Activated CD4-positive, alpha-beta T cell treated with anti-CD3 and anti-CD28 coated beads, Interleukin-2, amount 10 ng/mL, durations not matched to agents 24 days and 14 days (primary cell): Measurements from ENCODE around the gene DAP. TPM values are rescaled to one million over a fixed set of nuclear protein-coding genes. Genes with fewer than 3 reads are reported as not detected.
"Not testable (repeated sequence)": the region's sequence is repeated elsewhere in the genome, so short reads cannot be mapped to it uniquely, and the experiment has no call there.

Experiments used
- DNase-seq: peaks from one replicate; pipeline ENCODE4 v3.0.0; 2022
- H3K27ac Mint-ChIP-seq: one replicate; pipeline ENCODE4 v1.8.0; 2022; ENCODE audit warnings: mild to moderate bottlenecking, mixed read lengths
- H3K27me3 Mint-ChIP-seq: one replicate; pipeline ENCODE4 v1.8.0; 2022; ENCODE audit warnings: mixed read lengths
- H3K36me3 Mint-ChIP-seq: one replicate; pipeline ENCODE4 v1.8.0; 2022; ENCODE audit warnings: low read depth, mild to moderate bottlenecking, mixed read lengths
- H3K4me1 Mint-ChIP-seq: one replicate; pipeline ENCODE4 v1.8.0; 2021; ENCODE audit warnings: mixed read lengths
- H3K4me3 Mint-ChIP-seq: one replicate; pipeline ENCODE4 v1.8.0; 2022; ENCODE audit warnings: mild to moderate bottlenecking, moderate library complexity, mixed read lengths
- H3K9me3 Mint-ChIP-seq: one replicate; pipeline ENCODE4 v1.8.0; 2021; ENCODE audit warnings: mixed read lengths
- intact Hi-C: fragments of 100-400 bp; cut with micrococcal nuclease; formaldehyde crosslinking; loops from one replicate; pipeline ENCODE4 v1.15.1; 2023
- total RNA-seq: library from RNA; stranded (reverse); gene quantifications from 2 replicates; pipeline ENCODE4 v1.2.3, GENCODE V29; 2022

Gene DAP
- total RNA-seq, 1 donor from 2014 or later: 54.5 TPM

DNA sequence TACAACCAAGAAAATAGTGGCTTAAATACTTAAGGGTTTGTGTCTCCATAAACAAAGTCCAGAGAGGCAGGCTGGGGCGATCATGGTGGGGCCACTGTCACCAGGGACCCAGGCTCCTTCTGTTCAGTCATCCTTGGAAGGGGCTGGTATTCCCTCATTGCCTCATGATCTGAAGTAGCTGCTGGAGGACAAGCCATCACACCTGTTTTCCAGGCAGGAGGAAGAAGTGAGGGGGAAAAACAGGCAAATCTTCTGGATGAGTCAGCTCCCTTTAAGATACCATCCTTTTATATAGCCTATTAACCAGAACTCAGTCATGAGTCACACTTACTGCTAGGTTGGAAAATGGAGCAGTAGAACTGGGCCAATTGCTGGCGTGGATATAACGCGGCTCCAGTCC lies 92.3 kb downstream of the DAP start:
- intact Hi-C loops: no loop called here
- Mint-ChIP-seq H3K9me3 (no peaks in the 10 kb centered on the region), H3K4me3 (no peak overlapping the region), H3K4me1 (no peaks in the 10 kb centered on the region), H3K27ac (no peak overlapping the region), H3K27me3 (no peaks in the 10 kb centered on the region), H3K36me3 (no peaks in the 10 kb centered on the region)
- no peak for DNase-seq

DNA sequence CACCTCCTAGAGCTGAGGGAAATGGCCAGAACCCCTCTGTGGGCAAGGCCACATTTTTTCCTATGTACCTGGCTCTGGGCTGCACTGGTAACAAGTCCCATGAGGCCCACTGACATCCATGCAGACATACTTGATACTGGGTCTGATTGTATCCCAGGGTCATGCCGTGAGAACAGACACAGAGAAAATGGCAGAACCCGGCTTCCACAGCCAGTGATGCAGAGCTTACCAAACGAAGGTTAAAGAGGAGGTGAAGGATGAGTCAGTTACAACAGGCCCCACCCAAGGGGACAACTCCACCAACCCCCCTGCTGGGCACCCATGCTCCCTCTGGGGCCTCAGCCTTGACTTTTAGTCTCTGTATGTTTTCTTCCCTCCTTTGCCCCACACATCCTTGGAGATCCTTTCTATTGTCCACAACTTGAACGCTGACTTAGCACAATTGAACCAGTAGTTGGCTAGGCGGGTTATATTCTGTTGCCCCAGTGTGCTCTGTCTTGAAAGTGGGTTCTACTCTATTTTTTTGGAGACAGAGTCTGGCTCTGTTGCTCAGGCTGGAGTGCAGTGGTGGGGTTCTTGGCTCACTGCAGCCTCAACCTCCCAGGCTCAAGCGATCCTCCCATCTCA lies 93.5 kb downstream of the DAP start:
- Mint-ChIP-seq H3K27ac (no peak overlapping the region), H3K9me3 (no peaks in the 10 kb centered on the region), H3K4me1 (no peaks in the 10 kb centered on the region), H3K4me3 (no peak overlapping the region), H3K36me3 (no peaks in the 10 kb centered on the region), H3K27me3 (no peaks in the 10 kb centered on the region)
- no peak for DNase-seq
- intact Hi-C loops: no loop called here

DNA sequence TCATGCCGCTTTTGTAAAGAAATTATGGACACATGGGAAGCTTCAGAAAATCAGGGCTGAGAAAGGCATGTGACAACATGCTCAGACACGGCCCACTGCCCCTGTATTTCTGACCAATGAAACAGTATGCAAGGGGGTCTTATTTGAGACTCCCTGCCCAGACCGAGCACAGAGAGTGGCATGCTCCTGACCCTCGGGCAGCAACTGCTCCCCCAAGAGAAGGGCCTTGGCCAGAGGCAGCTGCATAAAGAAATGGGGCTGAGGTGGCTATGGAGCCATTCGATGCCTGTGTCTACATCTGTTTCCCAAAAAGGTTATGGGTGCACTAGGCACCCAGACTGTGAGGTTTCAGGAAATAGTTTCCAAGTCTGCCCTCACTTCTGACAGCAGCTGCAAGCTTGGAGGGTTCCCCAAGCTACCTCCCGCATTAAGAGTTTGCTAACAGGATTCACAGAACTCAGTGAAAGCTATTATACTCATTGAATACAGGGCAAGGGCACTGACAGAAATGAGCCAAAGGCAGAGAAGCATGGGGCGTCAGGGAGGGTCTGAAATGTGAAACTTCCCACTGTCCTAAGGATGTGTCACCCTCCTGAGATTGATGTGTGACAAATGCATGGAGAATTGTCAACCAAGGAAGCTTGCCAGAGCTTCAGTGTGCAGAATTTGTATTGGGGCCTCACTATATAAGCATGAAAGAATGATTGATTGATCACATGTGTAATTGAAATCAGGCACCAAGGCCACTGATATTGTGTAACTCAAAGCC lies 94.3 kb downstream of the DAP start:
- Mint-ChIP-seq H3K36me3 (no peaks in the 10 kb centered on the region), H3K27ac (no peak overlapping the region), H3K4me3 (no peak overlapping the region), H3K9me3 (no peaks in the 10 kb centered on the region), H3K27me3 (no peaks in the 10 kb centered on the region), H3K4me1 (no peaks in the 10 kb centered on the region)
- no peak for DNase-seq
- intact Hi-C loops: no loop called here

GRCh38 chr5:10665799-10666198 lies 95.2 kb downstream of the DAP start:
- intact Hi-C loops: no loop called here
- Mint-ChIP-seq H3K4me1 (no peaks in the 10 kb centered on the region), H3K36me3 (no peaks in the 10 kb centered on the region), H3K27me3 (no peaks in the 10 kb centered on the region), H3K27ac (no peak overlapping the region), H3K4me3 (no peak overlapping the region), H3K9me3 (no peaks in the 10 kb centered on the region)
- DNase-seq: no peak

- DNase-seq, intact Hi-C loops, H3K36me3 Mint-ChIP-seq, H3K4me1 Mint-ChIP-seq, H3K9me3 Mint-ChIP-seq, H3K27me3 Mint-ChIP-seq, H3K4me3 Mint-ChIP-seq, H3K27ac Mint-ChIP-seq: not testable (repeated sequence)
Observed at GRCh38 chr5:10664180-10664769, 96.8 kb downstream of the DAP start.

GRCh38 chr5:10663489-10664179 lies 97.4 kb downstream of the DAP start:
- intact Hi-C loops: no loop called here
- H3K36me3 Mint-ChIP-seq: no peaks in the 10 kb centered on the region
- no peak overlapping the region for H3K4me3 Mint-ChIP-seq
- H3K27me3 Mint-ChIP-seq: no peaks in the 10 kb centered on the region
- H3K9me3 Mint-ChIP-seq: no peaks in the 10 kb centered on the region
- DNase-seq: no peak
- no peak overlapping the region for H3K27ac Mint-ChIP-seq
- no peaks in the 10 kb centered on the region for H3K4me1 Mint-ChIP-seq

DNA sequence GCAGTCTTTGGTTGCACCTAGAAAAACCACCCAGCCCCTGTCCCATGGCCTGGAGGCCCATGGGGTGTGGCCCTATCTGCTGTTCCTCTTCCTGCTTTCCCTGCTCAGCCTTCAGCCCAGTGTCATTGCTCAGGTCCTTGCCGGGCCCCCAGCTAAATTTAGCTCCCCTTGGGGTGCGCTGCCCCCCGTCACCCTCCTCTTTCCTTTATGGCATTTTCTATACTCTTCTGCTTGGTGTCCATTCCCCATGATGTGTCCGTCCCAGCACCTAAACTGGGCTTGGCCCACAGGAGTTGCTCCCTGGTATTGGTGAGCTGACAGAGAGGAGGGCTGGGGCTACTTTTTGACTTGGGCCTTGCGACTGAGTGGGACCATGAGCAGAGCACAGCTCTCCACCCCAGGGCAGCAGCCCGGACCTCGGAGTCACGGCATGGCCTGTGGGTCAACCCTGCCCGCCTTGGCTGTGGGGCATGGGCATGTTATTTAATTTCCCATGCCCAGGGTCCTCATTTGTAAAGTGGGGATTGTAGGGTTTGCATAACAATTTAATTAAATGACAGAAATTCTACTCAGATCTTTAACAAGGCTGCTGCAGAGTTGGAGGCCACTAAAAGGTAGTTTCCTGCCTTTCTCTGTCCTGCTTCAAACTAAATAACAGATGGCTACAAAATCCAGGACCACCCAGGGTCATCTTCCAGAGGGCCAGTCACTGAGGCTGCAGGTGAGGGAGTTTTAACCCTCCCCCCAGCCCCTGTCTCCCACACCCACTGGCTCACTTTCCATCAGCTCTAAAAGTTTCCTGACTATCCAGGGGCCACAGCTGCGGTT lies 98.2 kb downstream of the DAP start:
- H3K27me3 Mint-ChIP-seq: no peaks in the 10 kb centered on the region
- H3K4me1 Mint-ChIP-seq: no peaks in the 10 kb centered on the region
- no peak for DNase-seq
- H3K4me3 Mint-ChIP-seq: no peak overlapping the region
- no peak overlapping the region for H3K27ac Mint-ChIP-seq
- H3K36me3 Mint-ChIP-seq: no peaks in the 10 kb centered on the region
- H3K9me3 Mint-ChIP-seq: no peaks in the 10 kb centered on the region
- intact Hi-C loops: no loop called here

GRCh38 chr5:10662083-10662482 lies 99.0 kb downstream of the DAP start:
- no peaks in the 10 kb centered on the region for H3K9me3 Mint-ChIP-seq
- intact Hi-C loops: no loop called here
- H3K36me3 Mint-ChIP-seq: no peaks in the 10 kb centered on the region
- no peak overlapping the region for H3K4me3 Mint-ChIP-seq
- no peak for DNase-seq
- no peaks in the 10 kb centered on the region for H3K4me1 Mint-ChIP-seq
- no peak overlapping the region for H3K27ac Mint-ChIP-seq
- H3K27me3 Mint-ChIP-seq: no peaks in the 10 kb centered on the region

DNA sequence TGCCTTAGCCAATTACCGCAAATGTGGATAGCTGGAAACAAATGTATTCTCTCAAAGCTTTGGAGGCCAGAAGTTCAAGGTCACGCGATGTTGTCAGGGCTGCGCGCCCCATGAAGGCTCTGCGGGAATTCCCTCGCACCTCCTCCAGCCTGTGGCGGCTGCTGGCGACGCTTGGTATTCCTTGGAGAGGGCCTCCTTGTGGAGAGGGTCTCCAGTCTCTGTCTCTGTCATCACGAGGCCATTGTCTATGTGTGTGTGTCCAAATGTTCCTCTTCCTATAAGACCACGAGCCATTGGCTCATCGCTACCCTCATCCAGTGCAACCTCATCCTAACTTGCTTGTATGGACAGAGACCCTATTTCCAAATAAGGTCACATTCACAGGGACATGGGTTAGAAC lies 99.6 kb downstream of the DAP start:
- Mint-ChIP-seq H3K27ac (no peak overlapping the region), H3K4me3 (no peak overlapping the region), H3K27me3 (no peaks in the 10 kb centered on the region), H3K36me3 (no peaks in the 10 kb centered on the region), H3K9me3 (no peaks in the 10 kb centered on the region), H3K4me1 (no peaks in the 10 kb centered on the region)
- no peak for DNase-seq
- intact Hi-C loops: no loop called here

DNA sequence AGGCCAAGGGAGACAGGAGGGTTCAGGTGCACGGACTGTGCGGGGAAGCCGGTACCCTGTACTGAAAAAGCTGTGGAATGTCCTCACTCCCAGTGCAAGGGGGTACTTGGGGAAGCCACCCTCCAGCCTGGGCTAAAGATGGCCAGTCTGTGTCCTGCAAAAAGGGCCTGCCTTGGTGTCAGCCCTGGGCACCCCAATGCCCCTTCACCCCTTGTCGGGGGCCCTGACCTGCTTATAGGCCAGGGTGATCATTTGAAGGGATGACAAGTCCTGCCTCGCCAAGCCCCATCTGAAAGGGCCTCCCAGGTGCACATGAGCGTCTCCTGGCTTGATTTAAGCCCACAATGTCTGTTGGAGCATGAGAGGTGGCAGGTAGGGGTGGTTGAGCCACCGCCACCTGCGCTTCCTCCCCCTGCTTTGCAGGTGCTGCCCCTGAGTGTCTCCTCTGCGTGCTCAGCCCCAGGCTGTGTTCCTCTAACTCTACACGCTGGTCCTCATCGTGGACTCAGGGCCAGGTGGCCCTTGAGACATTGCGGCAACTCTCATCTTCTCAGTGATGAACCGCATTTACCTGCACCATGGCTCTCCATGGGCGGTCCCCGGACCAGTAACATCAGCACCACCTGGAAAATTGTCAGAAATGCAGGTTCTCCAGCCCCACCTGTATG lies 100.2 kb downstream of the DAP start:
- H3K27ac Mint-ChIP-seq: no peak overlapping the region
- no peaks in the 10 kb centered on the region for H3K27me3 Mint-ChIP-seq
- no peaks in the 10 kb centered on the region for H3K36me3 Mint-ChIP-seq
- no peaks in the 10 kb centered on the region for H3K4me1 Mint-ChIP-seq
- DNase-seq: no peak
- no peaks in the 10 kb centered on the region for H3K9me3 Mint-ChIP-seq
- intact Hi-C loops: no loop called here
- H3K4me3 Mint-ChIP-seq: no peak overlapping the region

- Mint-ChIP-seq H3K36me3 (no peaks in the 10 kb centered on the region), H3K9me3 (no peaks in the 10 kb centered on the region), H3K27me3 (no peaks in the 10 kb centered on the region), H3K4me3 (no peak overlapping the region), H3K27ac (no peak overlapping the region), H3K4me1 (no peaks in the 10 kb centered on the region)
- intact Hi-C loops: no loop called here
- DNase-seq: no peak
Observed at GRCh38 chr5:10660135-10660534, 100.9 kb downstream of the DAP start.

DNA sequence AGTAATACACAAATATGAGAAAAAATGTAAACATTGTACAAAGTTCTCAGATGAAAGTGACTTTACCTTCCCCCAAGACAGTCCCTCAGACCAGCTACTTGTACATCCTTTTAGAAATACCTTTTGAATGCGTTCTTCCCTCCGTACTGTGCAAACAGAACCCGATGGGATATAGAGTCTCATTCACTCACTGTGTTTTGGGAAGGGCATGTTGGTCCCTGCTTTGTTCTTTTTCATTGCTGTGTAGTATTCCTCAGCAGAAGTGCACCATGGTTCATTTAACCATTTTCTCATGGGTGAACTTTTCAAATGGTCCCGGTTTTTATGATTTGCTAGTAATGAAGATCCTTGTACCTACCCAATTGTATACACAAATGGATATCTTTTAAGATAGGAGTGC lies 102.8 kb downstream of the DAP start:
- no peaks in the 10 kb centered on the region for H3K4me1 Mint-ChIP-seq
- no peak overlapping the region for H3K4me3 Mint-ChIP-seq
- no peak overlapping the region for H3K27ac Mint-ChIP-seq
- H3K27me3 Mint-ChIP-seq: no peaks in the 10 kb centered on the region
- intact Hi-C loops: no loop called here
- no peak for DNase-seq
- H3K9me3 Mint-ChIP-seq: no peaks in the 10 kb centered on the region
- peaks cover 7% of the 10 kb centered on the region for H3K36me3 Mint-ChIP-seq
